HUES64 (cell line): Measurements from ENCODE around the gene BGN.

ENCODE experiments used
- H3K27ac ChIP-seq: 2 replicates; pipeline ENCODE4 v1.7.0; 2013; ENCODE audit warnings: low read depth, low read length, inconsistent platforms
- H3K27me3 ChIP-seq: 2 replicates; pipeline ENCODE4 v1.6.1; 2013; ENCODE audit warnings: mild to moderate bottlenecking, low read length; ENCODE audit not compliant: insufficient read depth
- H3K36me3 ChIP-seq: 2 replicates; pipeline ENCODE4 v1.6.1; 2013; ENCODE audit warnings: mild to moderate bottlenecking, low read length; ENCODE audit not compliant: insufficient read depth
- H3K4me1 ChIP-seq: 2 replicates; pipeline ENCODE4 v1.6.1; 2013; ENCODE audit warnings: mild to moderate bottlenecking, low read length, moderate library complexity; ENCODE audit not compliant: insufficient read depth
- H3K4me3 ChIP-seq: 2 replicates; pipeline ENCODE4 v1.5.1; 2013; ENCODE audit warnings: mild to moderate bottlenecking, low read length, moderate library complexity
- H3K9ac ChIP-seq: 2 replicates; pipeline ENCODE4 v1.6.1; 2013; ENCODE audit warnings: mild to moderate bottlenecking, low read depth, low read length
- H3K9me3 ChIP-seq: 2 replicates; pipeline ENCODE4 v1.6.1; 2013; ENCODE audit warnings: low read depth, low read length; ENCODE audit not compliant: insufficient read depth
- WGBS: fragments of 150-250, 120-280 bp; methylation state at CpG from one replicate; pipeline ENCODE4 v1.1.7; 2013; ENCODE audit warnings: missing lambda C conversion rate; 5-methylcytosine and 5-hydroxymethylcytosine counted together

The BGN gene

GRCh38 chrX:153537080-153537479 is 42.3 kb downstream of the BGN start:
- Histone ChIP-seq H3K9me3 (no peaks in the 10 kb centered on the region), H3K36me3 (no peaks in the 10 kb centered on the region), H3K9ac (no peak overlapping the region), H3K27me3 (no peaks in the 10 kb centered on the region), H3K4me3 (no peak overlapping the region), H3K27ac (no peak overlapping the region), H3K4me1 (no peaks in the 10 kb centered on the region)
- 90% methylated on average over 10 of the region's 11 CpGs for WGBS

- Histone ChIP-seq H3K9me3 (no peaks in the 10 kb centered on the region), H3K36me3 (no peaks in the 10 kb centered on the region), H3K27me3 (no peaks in the 10 kb centered on the region), H3K27ac (no peak overlapping the region), H3K9ac (no peak overlapping the region), H3K4me3 (no peak overlapping the region), H3K4me1 (no peaks in the 10 kb centered on the region)
- WGBS: 84% methylated on average over 26 of the region's 26 CpGs
These were observed 42.9 kb downstream of the BGN start for GRCh38 chrX:153537526-153538295.

- Histone ChIP-seq H3K9me3 (no peaks in the 10 kb centered on the region), H3K27ac (no peak overlapping the region), H3K27me3 (no peaks in the 10 kb centered on the region), H3K36me3 (no peaks in the 10 kb centered on the region), H3K4me1 (no peaks in the 10 kb centered on the region), H3K4me3 (no peak overlapping the region), H3K9ac (no peak overlapping the region)
- 92% methylated on average over 17 of the region's 17 CpGs for WGBS
These were observed 43.6 kb downstream of the BGN start for GRCh38 chrX:153538424-153538823.

GRCh38 chrX:153539171-153539978 is 44.6 kb downstream of the BGN start:
- Histone ChIP-seq H3K27me3 (no peaks in the 10 kb centered on the region), H3K36me3 (no peaks in the 10 kb centered on the region), H3K9me3 (no peaks in the 10 kb centered on the region), H3K4me3 (no peak overlapping the region), H3K9ac (no peak overlapping the region), H3K4me1 (no peaks in the 10 kb centered on the region), H3K27ac (no peak overlapping the region)
- WGBS: 45% methylated on average over 31 of the region's 31 CpGs

GRCh38 chrX:153539979-153540358 is 45.2 kb downstream of the BGN start:
- H3K9ac ChIP-seq: no peak overlapping the region
- 79% methylated on average over 9 of the region's 9 CpGs for WGBS
- H3K9me3 ChIP-seq: no peaks in the 10 kb centered on the region
- H3K27ac ChIP-seq: no peak overlapping the region
- H3K36me3 ChIP-seq: no peaks in the 10 kb centered on the region
- no peak overlapping the region for H3K4me3 ChIP-seq
- no peaks in the 10 kb centered on the region for H3K4me1 ChIP-seq
- H3K27me3 ChIP-seq: no peaks in the 10 kb centered on the region

GRCh38 chrX:153544727-153545126 is 49.9 kb downstream of the BGN start:
- no peaks in the 10 kb centered on the region for H3K9me3 ChIP-seq
- H3K27ac ChIP-seq: no peak overlapping the region
- no peaks in the 10 kb centered on the region for H3K4me1 ChIP-seq
- H3K27me3 ChIP-seq: no peaks in the 10 kb centered on the region
- H3K9ac ChIP-seq: no peak overlapping the region
- WGBS: 82% methylated on average over 8 of the region's 8 CpGs
- no peaks in the 10 kb centered on the region for H3K36me3 ChIP-seq
- no peak overlapping the region for H3K4me3 ChIP-seq

- 88% methylated on average over 11 of the region's 11 CpGs for WGBS
- Histone ChIP-seq H3K27ac (no peak overlapping the region), H3K4me3 (no peak overlapping the region), H3K36me3 (no peaks in the 10 kb centered on the region), H3K27me3 (no peaks in the 10 kb centered on the region), H3K9me3 (no peaks in the 10 kb centered on the region), H3K9ac (no peak overlapping the region), H3K4me1 (no peaks in the 10 kb centered on the region)
These were observed 51.6 kb downstream of the BGN start for GRCh38 chrX:153546386-153546785.

- no peak overlapping the region for H3K4me3 ChIP-seq
- H3K9me3 ChIP-seq: no peaks in the 10 kb centered on the region
- no peaks in the 10 kb centered on the region for H3K27me3 ChIP-seq
- WGBS: 78% methylated on average over 7 of the region's 7 CpGs
- H3K27ac ChIP-seq: no peak overlapping the region
- H3K4me1 ChIP-seq: no peaks in the 10 kb centered on the region
- H3K9ac ChIP-seq: no peak overlapping the region
- no peaks in the 10 kb centered on the region for H3K36me3 ChIP-seq
These were observed 52.4 kb downstream of the BGN start for GRCh38 chrX:153547195-153547594.

GRCh38 chrX:153549231-153549630 is 54.5 kb downstream of the BGN start:
- no peaks in the 10 kb centered on the region for H3K27me3 ChIP-seq
- H3K27ac ChIP-seq: no peak overlapping the region
- WGBS: 95% methylated on average over 16 of the region's 17 CpGs
- no peak overlapping the region for H3K4me3 ChIP-seq
- no peaks in the 10 kb centered on the region for H3K36me3 ChIP-seq
- H3K9ac ChIP-seq: no peak overlapping the region
- H3K4me1 ChIP-seq: no peaks in the 10 kb centered on the region
- H3K9me3 ChIP-seq: no peaks in the 10 kb centered on the region

GRCh38 chrX:153549807-153550206 is 55.0 kb downstream of the BGN start:
- no peaks in the 10 kb centered on the region for H3K27me3 ChIP-seq
- no peaks in the 10 kb centered on the region for H3K36me3 ChIP-seq
- no peak overlapping the region for H3K27ac ChIP-seq
- WGBS: 88% methylated on average over 16 of the region's 16 CpGs
- H3K4me1 ChIP-seq: no peaks in the 10 kb centered on the region
- H3K9ac ChIP-seq: no peak overlapping the region
- H3K9me3 ChIP-seq: no peaks in the 10 kb centered on the region
- no peak overlapping the region for H3K4me3 ChIP-seq

GRCh38 chrX:153551135-153551534 is 56.4 kb downstream of the BGN start:
- no peaks in the 10 kb centered on the region for H3K9me3 ChIP-seq
- no peak overlapping the region for H3K9ac ChIP-seq
- H3K27ac ChIP-seq: no peak overlapping the region
- 94% methylated on average over 2 of the region's 5 CpGs for WGBS
- no peak overlapping the region for H3K4me3 ChIP-seq
- H3K27me3 ChIP-seq: no peaks in the 10 kb centered on the region
- H3K36me3 ChIP-seq: no peaks in the 10 kb centered on the region
- H3K4me1 ChIP-seq: no peaks in the 10 kb centered on the region
